Muscle of back (tissue), 11 donors: ENCODE results near the gene CDR2. TPM values are rescaled to one million over a fixed set of nuclear protein-coding genes. Genes with fewer than 3 reads are reported as not detected.
"Not testable (repeated sequence)": the region's sequence is repeated elsewhere in the genome, so short reads cannot be mapped to it uniquely, and the experiment has no call there.

Experiments
- DNase-seq, 3 donors: peaks; one replicate each; pipeline versions ENCODE4 v3.0.0 to v3.0.0-alpha.2; 2013
- polyA plus RNA-seq, 10 donors: library from polyadenylated mRNA; unstranded; fragments of 120-200 nt; gene quantifications; one replicate each; pipeline ENCODE4 v1.2.1, GENCODE V29; 2013; ENCODE audit not compliant: insufficient read length in 10 of 10

Gene CDR2
- polyA plus RNA-seq, 10 donors, result 13.0 to 28.5 (median 19.2) TPM

GRCh38 chr16:22311520-22311919 lies 62.9 kb downstream of the CDR2 start:
- DNase-seq, result no peak

- DNase-seq, result no peak
Measured at GRCh38 chr16:22308824-22309520, 65.4 kb downstream of the CDR2 start.

- no peak for DNase-seq
Measured at GRCh38 chr16:22307838-22308237, 66.6 kb downstream of the CDR2 start.

- DNase-seq, result no peak
Measured at GRCh38 chr16:22306788-22307187, 67.6 kb downstream of the CDR2 start.

- no peak for DNase-seq
Measured at GRCh38 chr16:22304411-22304810, 70.0 kb downstream of the CDR2 start.

- no peak for DNase-seq
Measured at GRCh38 chr16:22302776-22303363, 71.5 kb downstream of the CDR2 start.

GRCh38 chr16:22301423-22301822 lies 73.0 kb downstream of the CDR2 start:
- not testable (repeated sequence) for DNase-seq

- DNase-seq, result peak; percentile 28 to 52 (median 42)
Measured at GRCh38 chr16:22300427-22301071, 73.9 kb downstream of the CDR2 start.

- DNase-seq, result no peak
Measured at GRCh38 chr16:22299036-22299435, 75.4 kb downstream of the CDR2 start.

- peak; percentile 85 to 92 (median 85) for DNase-seq
Measured at GRCh38 chr16:22297871-22298733, 76.3 kb downstream of the CDR2 start.

- peak; percentile 99 to 100 (median 100) for DNase-seq
Measured at GRCh38 chr16:22297114-22297870, 77.1 kb downstream of the CDR2 start, which contains the start of gene POLR3E. Gene POLR3E, plus strand, starts transcription at chr16:22297409. Its CDS starts 5,560 bp downstream, at chr16:22302969.

- DNase-seq, result peak in 1 of 3 donors; percentile 26
Measured at GRCh38 chr16:22296225-22297113, 78.0 kb downstream of the CDR2 start.

Other genes starting within 250 kb of the CDR2 start
- under 1 TPM in 5 of 10 donors, not detected in 5; 0.05 to 0.13 (median 0.05) TPM for gene SDR42E2, start 212.1 kb downstream of the CDR2 start, polyA plus RNA-seq
- 10 to 100 TPM; 28.9 to 60.6 (median 45.6) TPM for gene EEF2K, start 168.3 kb downstream of the CDR2 start, polyA plus RNA-seq
- gene POLR3E, start 77.2 kb downstream of the CDR2 start, polyA plus RNA-seq, result 10 to 100 TPM; 27.7 to 48.3 (median 39.2) TPM
- 100 to 1,000 TPM in 4 of 10 donors, 10 to 100 TPM in 6; 18.9 to 186 (median 60.0) TPM for gene NPIPB5, start 136.3 kb upstream of the CDR2 start, polyA plus RNA-seq